GM18517 (cell line): ENCODE results near the gene UBE2J1.
"Not testable (repeated sequence)": the region's sequence is repeated elsewhere in the genome, so short reads cannot be mapped to it uniquely, and the experiment has no call there.

Source experiments
- ATAC-seq: cut with Tn5 transposase; IDR thresholded peaks from one replicate; pipeline ENCODE4 v1.9.1; 2021; ENCODE audit warnings: mild to moderate bottlenecking, moderate library complexity; ENCODE audit not compliant: unreplicated experiment

The UBE2J1 gene

GRCh38 chr6:89352278-89353117 lies at the start of gene UBE2J1:
Gene UBE2J1 (minus strand): TSS chr6:89352722. CDS start chr6:89352569, 153 bp downstream.
- peak; percentile 31 for ATAC-seq

- no peak for ATAC-seq
Observed at GRCh38 chr6:89400912-89401399, 48.4 kb upstream of the UBE2J1 start.

GRCh38 chr6:89400050-89400449 lies 47.5 kb upstream of the UBE2J1 start:
- ATAC-seq: no peak

GRCh38 chr6:89398762-89399525 lies 46.4 kb upstream of the UBE2J1 start:
- no peak for ATAC-seq

- not testable (repeated sequence) for ATAC-seq
Observed at GRCh38 chr6:89397884-89398283, 45.4 kb upstream of the UBE2J1 start.

- no peak for ATAC-seq
Observed at GRCh38 chr6:89393659-89394058, 41.1 kb upstream of the UBE2J1 start.

- ATAC-seq: no peak
Observed at GRCh38 chr6:89392823-89393222, 40.3 kb upstream of the UBE2J1 start.

- ATAC-seq: no peak
Observed at GRCh38 chr6:89388846-89389245, 36.3 kb upstream of the UBE2J1 start.

- ATAC-seq: peak; percentile 98
Observed at GRCh38 chr6:89387516-89388201, 35.1 kb upstream of the UBE2J1 start.

GRCh38 chr6:89386917-89387491 lies 34.5 kb upstream of the UBE2J1 start:
- ATAC-seq: peak; percentile 19

GRCh38 chr6:89385846-89386245 lies 33.3 kb upstream of the UBE2J1 start:
- ATAC-seq: no peak

- ATAC-seq: no peak
Observed at GRCh38 chr6:89385156-89385667, 32.7 kb upstream of the UBE2J1 start.

- ATAC-seq: no peak
Observed at GRCh38 chr6:89381031-89381430, 28.5 kb upstream of the UBE2J1 start.

GRCh38 chr6:89379281-89379680 lies 26.8 kb upstream of the UBE2J1 start:
- ATAC-seq: no peak

- no peak for ATAC-seq
Observed at GRCh38 chr6:89378628-89379027, 26.1 kb upstream of the UBE2J1 start.

GRCh38 chr6:89375427-89376267 lies 23.1 kb upstream of the UBE2J1 start:
- ATAC-seq: peak; percentile 72

- peak; percentile 46 for ATAC-seq
Observed at GRCh38 chr6:89372506-89372901, 20.0 kb upstream of the UBE2J1 start.

- peak; percentile 65 for ATAC-seq
Observed at GRCh38 chr6:89371849-89372505, 19.5 kb upstream of the UBE2J1 start.

- no peak for ATAC-seq
Observed at GRCh38 chr6:89368999-89369398, 16.5 kb upstream of the UBE2J1 start.
